Fibroblast of lung (primary cell): ENCODE results near the gene HEPN1. TPM values are rescaled to one million over a fixed set of nuclear protein-coding genes. Genes with fewer than 3 reads are reported as not detected.

Source experiments
- DNase-seq, 2 donors: peaks; one replicate each; pipeline versions ENCODE4 v3.0.0 to v3.0.0-alpha.2; 2010; ENCODE audit warnings: low read depth in 2 of 2
- H2AFZ ChIP-seq: 2 replicates; pipeline ENCODE4 v1.5.1; 2012; ENCODE audit warnings: low read length, control low read depth, inconsistent platforms
- H3K27ac ChIP-seq: 2 replicates; pipeline ENCODE4 v1.5.1; 2011; ENCODE audit warnings: low read length, control low read depth; ENCODE audit not compliant: insufficient read depth
- H3K27me3 ChIP-seq: 2 replicates; pipeline ENCODE4 v1.5.1; 2011; ENCODE audit warnings: mild to moderate bottlenecking, low read length; ENCODE audit not compliant: control insufficient read depth, insufficient read depth
- H3K36me3 ChIP-seq: 2 replicates; pipeline ENCODE4 v1.5.1; 2011; ENCODE audit warnings: low read length; ENCODE audit not compliant: control insufficient read depth, insufficient read depth
- H3K4me1 ChIP-seq: 2 replicates; pipeline ENCODE4 v1.5.1; 2011; ENCODE audit warnings: low read length; ENCODE audit not compliant: control insufficient read depth, insufficient read depth; ENCODE audit errors: extremely low read depth
- H3K4me2 ChIP-seq: 2 replicates; pipeline ENCODE4 v1.5.1; 2011; ENCODE audit warnings: low read length, control low read depth; ENCODE audit not compliant: insufficient read depth; ENCODE audit errors: extremely low read depth
- H3K4me3 ChIP-seq, 4 experiments: fragments of 200-600 bp in 1 of 4; sonication (generic) in 1 of 4; replicated peaks in 1 of 4; 2 replicates each; pipeline ENCODE4 v1.5.1; 2011 to 2016; ENCODE audit warnings: low read length in 4 of 4, low read depth in 3 of 4, mild to moderate bottlenecking in 3 of 4, control low read depth in 2 of 4, inconsistent platforms in 1 of 4, mixed read lengths in 1 of 4; ENCODE audit not compliant: insufficient read depth in 1 of 4; ENCODE audit errors: control extremely low read depth in 1 of 4
- H3K79me2 ChIP-seq: 2 replicates; pipeline ENCODE4 v1.5.1; 2012; ENCODE audit warnings: mild to moderate bottlenecking, low read length, inconsistent platforms; ENCODE audit not compliant: control insufficient read depth, insufficient read depth
- H3K9ac ChIP-seq: 2 replicates; pipeline ENCODE4 v1.5.1; 2011; ENCODE audit warnings: mild to moderate bottlenecking, low read length, control low read depth; ENCODE audit not compliant: insufficient read depth
- H3K9me3 ChIP-seq: 2 replicates; pipeline ENCODE4 v1.5.1; 2012; ENCODE audit warnings: low read depth, low read length; ENCODE audit not compliant: control insufficient read depth, insufficient read depth
- H4K20me1 ChIP-seq: 2 replicates; pipeline ENCODE4 v1.5.1; 2011; ENCODE audit warnings: low read length; ENCODE audit not compliant: control insufficient read depth, insufficient read depth; ENCODE audit errors: extremely low read depth
- EZH2 ChIP-seq: IDR thresholded peaks from 2 replicates; pipeline ENCODE4 v1.5.1; 2012; ENCODE audit warnings: low read length, control low read depth, mild to moderate bottlenecking; ENCODE audit errors: missing control alignments
- polyA minus RNA-seq: library from RNA; depleted of rRNA, polyadenylated mRNA; stranded (reverse); fragments of >200 nt; gene quantifications from 2 replicates; pipeline ENCODE4 v1.2.3, GENCODE V29; 2011; ENCODE audit warnings: low replicate concordance
- polyA plus RNA-seq, 2 donors: library from polyadenylated mRNA; depleted of rRNA in 1 of 2; stranded (reverse) in 1 of 2; unstranded in 1 of 2; fragments of >200 nt; gene quantifications; 2 replicates each; pipeline ENCODE4 v1.2.1, GENCODE V29; 2011 to 2012; ENCODE audit warnings: missing spikeins in 1 of 2
- total RNA-seq: library from RNA; depleted of rRNA; stranded (reverse); fragments of >200 nt; gene quantifications from 2 replicates; pipeline ENCODE4 v1.2.1, GENCODE V29; 2014
- TF ChIP-seq, protein P1 (sequence below), 2 donors: IDR thresholded peaks in 1 of 2; conservative IDR thresholded peaks in 1 of 2; 1 replicate in 1 of 2; 2 replicates in 1 of 2; pipeline ENCODE4 v1.5.1; 2011 to 2012; ENCODE audit warnings: low read length in 2 of 2, control low read depth in 1 of 2, inconsistent platforms in 1 of 2, low read depth in 1 of 2, mild to moderate bottlenecking in 1 of 2

Gene HEPN1
- total RNA-seq, result not detected in 2 replicates
- not detected in 2 replicates for polyA plus RNA-seq
- not detected in 2 replicates for polyA plus RNA-seq (2012)
- not detected in 2 replicates for polyA minus RNA-seq

- H2AFZ ChIP-seq, result no peak within 1 kb of the TSS
- H3K9me3 ChIP-seq, result no peaks in the 10 kb centered on the region
- DNase-seq, result no peak
- H3K4me2 ChIP-seq, result no peak within 1 kb of the TSS
- H3K27me3 ChIP-seq, result no peaks in the 10 kb centered on the region
- H4K20me1 ChIP-seq, result no peaks in the 10 kb centered on the region
- H3K9ac ChIP-seq, result no peak within 1 kb of the TSS
- no peaks in the 10 kb centered on the region for H3K36me3 ChIP-seq
- H3K4me1 ChIP-seq, result peaks cover 18% of the 10 kb centered on the region
- TF ChIP-seq, protein P1, sequence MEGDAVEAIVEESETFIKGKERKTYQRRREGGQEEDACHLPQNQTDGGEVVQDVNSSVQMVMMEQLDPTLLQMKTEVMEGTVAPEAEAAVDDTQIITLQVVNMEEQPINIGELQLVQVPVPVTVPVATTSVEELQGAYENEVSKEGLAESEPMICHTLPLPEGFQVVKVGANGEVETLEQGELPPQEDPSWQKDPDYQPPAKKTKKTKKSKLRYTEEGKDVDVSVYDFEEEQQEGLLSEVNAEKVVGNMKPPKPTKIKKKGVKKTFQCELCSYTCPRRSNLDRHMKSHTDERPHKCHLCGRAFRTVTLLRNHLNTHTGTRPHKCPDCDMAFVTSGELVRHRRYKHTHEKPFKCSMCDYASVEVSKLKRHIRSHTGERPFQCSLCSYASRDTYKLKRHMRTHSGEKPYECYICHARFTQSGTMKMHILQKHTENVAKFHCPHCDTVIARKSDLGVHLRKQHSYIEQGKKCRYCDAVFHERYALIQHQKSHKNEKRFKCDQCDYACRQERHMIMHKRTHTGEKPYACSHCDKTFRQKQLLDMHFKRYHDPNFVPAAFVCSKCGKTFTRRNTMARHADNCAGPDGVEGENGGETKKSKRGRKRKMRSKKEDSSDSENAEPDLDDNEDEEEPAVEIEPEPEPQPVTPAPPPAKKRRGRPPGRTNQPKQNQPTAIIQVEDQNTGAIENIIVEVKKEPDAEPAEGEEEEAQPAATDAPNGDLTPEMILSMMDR (conservative IDR thresholded peaks at IDR 0.05 in 1 of 2, IDR thresholded peaks at IDR 0.05 in 1 of 2; ENCODE audit: low read depth in 1 of 2, low read length in 2 of 2), result no peak
- TF ChIP-seq EZH2, result no peak
- H3K4me3 ChIP-seq, result no peak within 1 kb of the TSS
- no peak within 1 kb of the TSS for H3K27ac ChIP-seq
- H3K79me2 ChIP-seq, result no peaks in the 10 kb centered on the region
Observed at GRCh38 chr11:124918950-124919349, at the start of gene HEPN1. TSS of gene HEPN1 (plus strand) at chr11:124919250.

DNA sequence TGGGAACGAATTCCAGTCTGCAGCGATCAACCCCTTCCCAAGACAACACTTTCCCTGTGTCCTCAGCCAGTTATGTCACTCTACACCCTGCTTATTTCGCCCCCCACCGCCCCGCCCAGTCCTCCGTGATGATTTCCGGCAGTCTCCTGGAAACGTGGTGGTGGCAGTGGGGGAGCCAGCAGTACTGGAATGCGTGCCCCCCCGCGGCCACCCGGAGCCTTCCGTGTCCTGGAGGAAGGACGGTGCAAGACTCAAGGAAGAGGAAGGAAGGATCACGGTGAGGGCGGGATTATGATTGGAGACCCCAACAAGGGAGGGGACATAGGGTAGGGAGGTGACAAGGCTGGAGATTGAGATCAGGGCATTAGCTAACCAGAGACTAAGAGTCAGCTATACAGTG is 49.7 kb upstream of the HEPN1 start:
- no peak overlapping the region for H3K9ac ChIP-seq
- DNase-seq, result no peak
- TF ChIP-seq EZH2, result no peak
- TF ChIP-seq, protein P1 (conservative IDR thresholded peaks at IDR 0.05 in 1 of 2, IDR thresholded peaks at IDR 0.05 in 1 of 2; ENCODE audit: low read depth in 1 of 2, low read length in 2 of 2), result no peak
- no peaks in the 10 kb centered on the region for H3K79me2 ChIP-seq
- H2AFZ ChIP-seq, result no peak overlapping the region
- H3K9me3 ChIP-seq, result no peaks in the 10 kb centered on the region
- H3K27me3 ChIP-seq, result peaks cover 76% of the 10 kb centered on the region
- H3K4me3 ChIP-seq, result no peak overlapping the region
- no peak overlapping the region for H3K4me2 ChIP-seq
- H3K4me1 ChIP-seq, result peaks cover 2% of the 10 kb centered on the region
- H3K27ac ChIP-seq, result no peak overlapping the region
- no peaks in the 10 kb centered on the region for H3K36me3 ChIP-seq
- H4K20me1 ChIP-seq, result no peaks in the 10 kb centered on the region

GRCh38 chr11:124869856-124870387 is 49.1 kb upstream of the HEPN1 start:
- H3K79me2 ChIP-seq, result no peaks in the 10 kb centered on the region
- TF ChIP-seq, protein P1 (conservative IDR thresholded peaks at IDR 0.05 in 1 of 2, IDR thresholded peaks at IDR 0.05 in 1 of 2; ENCODE audit: low read depth in 1 of 2, low read length in 2 of 2), result no peak
- peak; percentile 58 for TF ChIP-seq EZH2
- no peaks in the 10 kb centered on the region for H4K20me1 ChIP-seq
- H3K4me3 ChIP-seq, result no peak overlapping the region
- peaks cover 2% of the 10 kb centered on the region for H3K4me1 ChIP-seq
- H3K9ac ChIP-seq, result no peak overlapping the region
- peaks cover 70% of the 10 kb centered on the region for H3K27me3 ChIP-seq
- H3K9me3 ChIP-seq, result no peaks in the 10 kb centered on the region
- no peak overlapping the region for H2AFZ ChIP-seq
- H3K4me2 ChIP-seq, result no peak overlapping the region
- no peak overlapping the region for H3K27ac ChIP-seq
- DNase-seq, result no peak
- no peaks in the 10 kb centered on the region for H3K36me3 ChIP-seq
